Small intestine (tissue), 7 donors: Measurements from ENCODE around the gene TOE1. TPM values are rescaled to one million over a fixed set of nuclear protein-coding genes. Genes with fewer than 3 reads are reported as not detected.

Source experiments
- DNase-seq, 2 donors: peaks; one replicate each; pipeline versions ENCODE4 v3.0.0 to v3.0.0-alpha.2; 2013
- FAIRE-seq: peaks from 2 replicates; lab custom pipeline; 2012; peaks lifted over from hg19 to GRCh38; lab: Jason Lieb, UNC
- H3K27ac ChIP-seq, 3 donors: one replicate each; pipeline ENCODE4 v1.5.1; 2013; ENCODE audit warnings: low read length in 2 of 3, mild to moderate bottlenecking in 2 of 3, control low read depth in 1 of 3, inconsistent platforms in 1 of 3, low read depth in 1 of 3, moderate library complexity in 1 of 3
- H3K27me3 ChIP-seq, 3 donors: one replicate each; pipeline ENCODE4 v1.6.1; 2013; ENCODE audit warnings: low read length in 3 of 3, inconsistent platforms in 1 of 3; ENCODE audit not compliant: control insufficient read depth in 3 of 3, insufficient read depth in 3 of 3
- H3K36me3 ChIP-seq, 3 donors: one replicate each; pipeline ENCODE4 v1.6.1; 2013; ENCODE audit warnings: low read length in 3 of 3, inconsistent platforms in 1 of 3, low read depth in 1 of 3, mild to moderate bottlenecking in 1 of 3, moderate library complexity in 1 of 3; ENCODE audit not compliant: control insufficient read depth in 3 of 3, insufficient read depth in 2 of 3
- H3K4me1 ChIP-seq, 3 donors: one replicate each; pipeline ENCODE4 v1.6.1; 2013; ENCODE audit warnings: low read length in 2 of 3, inconsistent platforms in 1 of 3, low read depth in 1 of 3, mild to moderate bottlenecking in 1 of 3, moderate library complexity in 1 of 3; ENCODE audit not compliant: control insufficient read depth in 3 of 3, insufficient read depth in 2 of 3
- H3K4me3 ChIP-seq, 3 donors: one replicate each; pipeline ENCODE4 v1.5.1; 2013; ENCODE audit warnings: low read length in 3 of 3, control low read depth in 1 of 3, inconsistent platforms in 1 of 3, low read depth in 1 of 3, mild to moderate bottlenecking in 1 of 3, moderate library complexity in 1 of 3
- H3K9me3 ChIP-seq, 2 donors: one replicate each; pipeline ENCODE4 v1.6.1; 2013; ENCODE audit warnings: low read depth in 1 of 2, low read length in 1 of 2; ENCODE audit not compliant: control insufficient read depth in 2 of 2, insufficient read depth in 1 of 2
- WGBS, 3 donors: extraction: QIAGEN DNeasy Blood & Tissue Kit; methylation state at CpG; one replicate each; pipeline ENCODE4 v1.1.7; 2013; 5-methylcytosine and 5-hydroxymethylcytosine counted together
- polyA plus RNA-seq, 4 donors: library from polyadenylated mRNA; stranded (reverse) in 3 of 4; unstranded in 1 of 4; fragments of 200-250 nt in 3 of 4; fragments of 120-200 nt in 1 of 4; gene quantifications; one replicate each; pipeline versions ENCODE4 v1.2.1 to v1.2.3, GENCODE V29; 2013
- donor health status: healthy with polysubstance abuse.
- donor health status: control.
- donor health status: control.
- donor health status: Bipolar disorder and iron deficiency.
- donor health status: healthy.

TOE1 gene
- polyA plus RNA-seq, 4 donors = 9.6 to 18.4 (median 13.8) TPM

DNA sequence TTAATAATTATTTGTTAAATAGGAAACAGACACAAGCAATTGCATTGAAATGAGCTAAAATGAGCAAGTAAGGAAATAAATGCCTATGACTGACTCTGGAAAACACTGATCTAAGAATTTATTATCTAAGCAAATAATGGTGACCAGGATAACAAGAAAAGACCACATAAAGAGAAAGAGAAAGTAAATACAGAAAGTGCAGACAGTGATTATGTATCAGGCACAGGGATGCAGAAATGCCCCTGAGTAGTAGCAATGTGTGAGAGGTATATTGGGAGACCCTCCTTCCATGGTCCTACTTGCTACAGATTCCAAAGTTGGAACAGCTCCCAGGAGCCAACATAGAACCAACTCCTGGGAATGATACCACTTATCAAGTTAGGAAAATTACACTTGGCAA lies 33.6 kb downstream of the TOE1 start:
- H3K27ac ChIP-seq = no peak overlapping the region
- no peaks in the 10 kb centered on the region for H3K27me3 ChIP-seq
- DNase-seq (no peak), FAIRE-seq (no peak)
- H3K9me3 ChIP-seq = no peaks in the 10 kb centered on the region
- H3K4me1 ChIP-seq = no peaks in the 10 kb centered on the region
- peaks cover 0 to 2% (median 0%) of the 10 kb centered on the region in 3 donors for H3K36me3 ChIP-seq
- no peak overlapping the region for H3K4me3 ChIP-seq

DNA sequence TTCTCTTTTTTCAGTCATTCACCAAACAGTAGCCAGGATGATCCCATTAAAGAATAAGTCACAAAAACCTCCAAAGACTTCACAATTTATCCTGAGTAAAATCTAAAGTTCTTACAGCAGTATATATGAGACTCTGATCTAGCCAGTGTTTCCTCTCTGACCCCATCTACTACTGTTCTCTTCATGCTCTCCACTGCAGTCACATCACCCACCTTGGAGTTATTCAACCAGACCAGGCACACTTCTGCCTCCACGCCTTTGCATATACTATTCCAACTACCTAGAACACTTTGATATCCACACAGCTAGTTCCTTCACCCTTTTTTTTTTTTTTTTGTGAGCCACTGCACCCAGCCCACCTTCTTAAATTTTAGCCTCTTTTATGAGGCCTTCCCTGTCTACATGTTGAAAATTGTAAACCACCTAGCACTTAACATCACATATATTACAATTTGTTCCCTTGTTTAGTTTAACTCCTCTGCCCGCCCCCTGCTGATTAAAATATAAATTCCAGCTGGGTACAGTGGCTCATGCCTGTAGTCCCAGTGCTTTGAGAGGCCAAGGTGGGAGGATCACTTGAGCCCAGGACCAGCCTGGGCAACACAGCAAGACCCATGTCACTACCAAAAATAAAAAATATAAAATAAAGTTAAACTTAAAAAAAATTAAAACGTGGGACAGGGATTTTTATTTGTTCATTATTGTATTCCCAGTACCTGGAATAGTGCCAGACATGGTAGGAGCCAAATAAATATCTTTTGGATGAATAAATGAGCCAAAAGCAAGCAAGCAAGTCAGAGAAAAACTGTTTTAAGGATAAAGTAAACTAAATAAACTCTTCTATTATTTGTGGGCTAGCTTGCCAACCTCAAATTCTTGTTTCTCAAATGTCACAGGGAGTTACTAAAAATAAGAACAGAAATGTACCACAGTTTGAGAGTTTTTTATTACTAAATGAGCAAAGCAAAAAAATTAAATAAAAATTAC lies 35.4 kb downstream of the TOE1 start:
- Histone ChIP-seq H3K27me3 (no peaks in the 10 kb centered on the region), H3K4me1 (no peaks in the 10 kb centered on the region), H3K27ac (no peak overlapping the region), H3K36me3 (peaks cover 0 to 3% (median 0%) of the 10 kb centered on the region in 3 donors), H3K9me3 (no peaks in the 10 kb centered on the region), H3K4me3 (no peak overlapping the region)
- DNase-seq (no peak), FAIRE-seq (no peak)
- WGBS, 3 donors = 57 to 68% (median 58%) methylated on average over 3 of the region's 3 CpGs

DNA sequence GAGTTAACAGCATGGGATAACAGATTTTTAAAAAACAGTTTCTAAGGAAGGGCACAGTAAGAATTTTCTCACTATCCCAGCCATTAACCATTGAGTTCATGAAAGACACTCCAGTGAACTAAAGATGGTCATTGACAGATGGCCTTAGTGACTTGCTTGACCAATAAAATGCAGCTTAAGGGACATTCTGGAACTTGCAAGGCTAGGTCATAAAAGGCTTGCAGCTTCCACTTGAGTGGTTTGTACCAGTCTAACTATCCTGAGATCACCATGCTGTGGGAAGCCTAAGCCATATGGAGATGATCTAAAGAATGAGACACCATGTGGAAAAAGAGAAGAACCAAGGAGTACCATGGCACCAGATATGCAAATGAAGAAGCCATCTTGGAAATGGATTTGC lies 38.2 kb downstream of the TOE1 start:
- no peak for FAIRE-seq
- Histone ChIP-seq H3K36me3 (peaks cover 0 to 5% (median 0%) of the 10 kb centered on the region in 3 donors), H3K27me3 (no peaks in the 10 kb centered on the region)

DNA sequence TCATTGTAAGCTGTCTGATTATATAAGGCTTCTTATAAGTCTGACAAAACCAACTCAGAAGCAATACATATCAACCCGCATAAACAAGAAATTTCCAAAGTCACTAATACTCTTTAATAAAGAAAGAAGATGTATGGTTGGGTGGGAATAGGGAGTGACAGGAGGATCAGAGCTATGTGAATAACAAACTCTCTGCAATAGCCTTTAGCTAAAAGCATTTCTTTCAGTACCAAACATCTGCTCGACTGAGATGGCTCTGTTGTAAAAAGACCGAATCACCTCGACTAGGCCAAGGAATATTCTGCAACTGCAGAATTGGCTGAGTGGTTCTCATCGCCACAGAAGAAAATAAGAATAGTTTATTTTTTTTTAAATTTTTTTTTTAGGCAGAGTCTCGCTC lies 39.6 kb downstream of the TOE1 start:
- Histone ChIP-seq H3K27ac (no peak overlapping the region), H3K9me3 (no peaks in the 10 kb centered on the region), H3K27me3 (no peaks in the 10 kb centered on the region), H3K4me1 (no peaks in the 10 kb centered on the region), H3K4me3 (no peak overlapping the region), H3K36me3 (peaks cover 0 to 5% (median 2%) of the 10 kb centered on the region in 3 donors)
- FAIRE-seq = no peak
- DNase-seq = no peak
- WGBS, 3 donors = 95 to 97% (median 96%) methylated on average over 6 of the region's 6 CpGs

More for the DNA sequence above, 38.2 kb downstream of the TOE1 start:
- H3K27ac ChIP-seq = no peak overlapping the region
- DNase-seq = no peak
- H3K4me3 ChIP-seq = no peak overlapping the region
- no peaks in the 10 kb centered on the region for H3K9me3 ChIP-seq
- no peaks in the 10 kb centered on the region for H3K4me1 ChIP-seq

DNA sequence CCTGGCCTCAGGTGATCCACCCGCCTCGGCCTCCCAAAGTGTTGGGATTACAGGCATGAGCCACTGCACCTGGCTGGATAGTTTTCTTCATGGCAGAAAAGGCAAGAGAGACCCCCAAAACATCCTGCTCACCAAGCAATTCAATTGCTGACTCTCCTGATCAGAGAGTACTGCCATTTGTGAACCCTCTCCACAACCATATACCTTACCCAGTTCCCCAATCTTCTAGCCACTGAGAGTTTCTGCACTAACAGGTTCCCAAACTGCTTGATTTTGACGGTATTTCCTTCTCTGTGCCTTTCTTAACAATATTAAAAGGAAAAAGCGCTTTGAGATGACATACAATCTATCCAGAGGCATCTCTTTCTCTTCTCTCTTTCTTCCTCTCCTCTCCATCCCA lies 40.2 kb downstream of the TOE1 start:
- WGBS, 3 donors = 91 to 93% (median 92%) methylated on average over 4 of the region's 4 CpGs
- DNase-seq = no peak
- no peak overlapping the region for H3K27ac ChIP-seq
- peaks cover 0 to 5% (median 2%) of the 10 kb centered on the region in 3 donors for H3K36me3 ChIP-seq
- H3K9me3 ChIP-seq = no peaks in the 10 kb centered on the region
- H3K4me3 ChIP-seq = no peak overlapping the region
- H3K4me1 ChIP-seq = no peaks in the 10 kb centered on the region
- H3K27me3 ChIP-seq = no peaks in the 10 kb centered on the region
- no peak for FAIRE-seq

DNA sequence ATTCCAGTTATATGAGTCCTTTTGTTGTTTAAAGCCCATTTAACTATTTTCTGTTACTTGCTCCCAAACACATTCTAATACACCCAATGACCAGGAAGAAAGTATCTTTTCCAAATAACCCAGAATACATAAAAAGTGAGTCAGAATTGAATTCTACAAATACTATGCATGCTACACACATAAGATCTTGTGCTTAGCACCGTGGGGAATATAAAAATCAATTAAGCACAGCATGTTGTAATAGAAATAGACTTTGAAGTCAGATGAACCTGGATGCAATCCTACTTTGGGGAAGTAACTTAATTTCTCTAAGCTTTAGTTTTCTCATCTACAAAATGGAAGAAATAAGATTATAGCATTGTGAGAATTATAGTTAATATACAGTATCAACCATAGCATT lies 40.8 kb downstream of the TOE1 start:
- FAIRE-seq = no peak
- H3K9me3 ChIP-seq = no peaks in the 10 kb centered on the region
- H3K27ac ChIP-seq = no peak overlapping the region
- H3K36me3 ChIP-seq = peaks cover 0 to 5% (median 2%) of the 10 kb centered on the region in 3 donors
- H3K4me1 ChIP-seq = no peaks in the 10 kb centered on the region
- no peak overlapping the region for H3K4me3 ChIP-seq
- no peak for DNase-seq
- 87 to 91% (median 89%) methylated on average over 1 of the region's 1 CpG for WGBS, 3 donors
- H3K27me3 ChIP-seq = no peaks in the 10 kb centered on the region

DNA sequence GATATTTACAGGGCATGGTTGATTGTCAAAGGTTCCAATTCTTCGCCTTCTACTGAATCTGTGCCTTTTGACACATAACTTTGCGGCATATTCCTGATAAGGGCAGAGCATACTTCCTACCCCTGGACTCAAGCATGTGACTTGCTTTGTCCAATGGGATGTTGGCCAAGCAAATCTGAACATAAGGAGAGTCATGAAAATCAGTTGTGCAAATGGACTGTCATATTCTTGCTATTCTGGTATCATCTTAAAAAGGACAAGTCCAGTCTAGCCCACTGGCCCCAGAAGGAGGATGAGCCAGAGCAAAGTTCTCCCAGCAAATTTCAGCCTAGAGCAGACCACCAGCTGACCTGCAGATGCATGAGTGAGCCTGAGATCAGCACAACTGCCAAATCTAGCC lies 41.3 kb downstream of the TOE1 start:
- Histone ChIP-seq H3K4me3 (no peak overlapping the region), H3K27me3 (no peaks in the 10 kb centered on the region), H3K36me3 (peaks cover 0 to 7% (median 4%) of the 10 kb centered on the region in 3 donors), H3K9me3 (no peaks in the 10 kb centered on the region), H3K27ac (no peak overlapping the region), H3K4me1 (no peaks in the 10 kb centered on the region)
- FAIRE-seq (no peak), DNase-seq (no peak)
- WGBS, 3 donors = 97 to 100% (median 98%) methylated on average over 2 of the region's 2 CpGs

DNA sequence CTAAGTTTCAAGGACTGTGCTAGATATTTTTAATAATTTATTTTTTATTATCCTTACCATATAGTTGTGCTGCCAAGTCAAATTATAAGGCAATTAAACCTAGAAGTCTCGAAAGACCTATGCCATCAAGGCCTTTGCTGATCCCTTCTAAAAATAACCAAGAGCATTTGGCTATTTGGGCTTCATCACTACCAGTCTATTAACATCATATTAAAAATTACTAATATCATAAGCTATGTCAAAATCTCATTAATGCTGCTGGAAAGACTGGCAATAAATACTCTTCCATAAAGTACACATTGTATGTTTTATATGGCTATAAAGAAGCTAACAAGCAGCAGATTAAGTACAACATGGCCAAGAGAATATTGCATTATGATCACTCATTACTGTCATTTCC lies 43.2 kb downstream of the TOE1 start:
- H3K4me3 ChIP-seq = no peak overlapping the region
- DNase-seq (no peak), FAIRE-seq (no peak)
- no peak overlapping the region for H3K27ac ChIP-seq
- H3K9me3 ChIP-seq = no peaks in the 10 kb centered on the region
- peaks cover 0 to 7% (median 4%) of the 10 kb centered on the region in 3 donors for H3K36me3 ChIP-seq
- no peaks in the 10 kb centered on the region for H3K27me3 ChIP-seq
- 45 to 64% (median 62%) methylated on average over 1 of the region's 1 CpG for WGBS, 3 donors
- no peaks in the 10 kb centered on the region for H3K4me1 ChIP-seq
